ENCODE measurements around the gene ANO7. TPM values are rescaled to one million over a fixed set of nuclear protein-coding genes. Genes with fewer than 3 reads are reported as not detected.

ANO7 gene
- total and polyA plus RNA-seq, 5 donors from 2014 or later: 0.17 TPM; not detected in 4

DNA sequence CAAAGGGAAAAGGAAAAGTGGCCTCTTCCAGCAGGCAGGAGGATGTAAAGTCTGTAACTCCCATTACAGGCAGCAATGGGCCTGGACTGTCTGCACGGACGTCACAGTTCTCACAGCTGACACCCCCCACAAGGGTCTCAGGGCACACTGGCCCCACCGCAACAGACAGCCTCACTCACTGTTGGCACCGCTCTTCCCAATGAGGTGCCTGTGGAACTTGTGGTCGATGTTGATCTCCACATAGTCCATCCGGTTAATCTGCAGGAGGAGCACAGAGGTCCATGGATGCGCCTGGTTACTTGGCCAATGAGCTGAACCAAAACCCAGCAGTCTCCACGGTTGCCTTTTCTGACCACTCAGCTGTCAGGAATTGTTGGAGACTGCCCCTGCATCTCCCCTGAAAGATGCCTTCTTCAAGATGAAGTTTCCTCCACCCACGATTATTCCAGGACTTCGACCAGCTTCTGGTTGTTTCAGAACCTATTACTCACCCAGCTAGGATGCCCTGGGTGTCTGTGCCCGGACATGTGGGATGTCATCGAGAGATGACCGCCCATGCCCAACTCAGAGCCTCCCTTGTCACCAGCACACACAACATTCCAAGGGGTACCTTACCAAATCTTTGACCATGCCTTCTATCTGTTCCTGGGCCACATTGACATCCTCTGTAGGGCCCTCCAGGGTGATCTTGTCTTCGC lies 64.5 kb downstream of the ANO7 start:
- H3K4me3 ChIP-seq (ENCODE audit: low read depth, low read length): no peak overlapping the region
- no peak for DNase-seq
- H3K4me3 Mint-ChIP-seq: no peak overlapping the region
- no peaks in the 10 kb centered on the region for H3K9me3 ChIP-seq (ENCODE audit: control insufficient read depth in 2 of 2, low read length in 2 of 2)
- H3K9me3 Mint-ChIP-seq: peaks cover 0 to 2% (median 0%) of the 10 kb centered on the region in 7 donors
- H3K27me3 ChIP-seq (ENCODE audit: control insufficient read depth, insufficient read depth, low read length): no peaks in the 10 kb centered on the region
- no peaks in the 10 kb centered on the region for H3K4me1 ChIP-seq (ENCODE audit: control insufficient read depth, insufficient read depth, low read length, poor library complexity, severe bottlenecking)
- H3K27ac Mint-ChIP-seq: peak overlapping the region in 1 of 3 donors; percentile 52
- H3K27me3 Mint-ChIP-seq: no peaks in the 10 kb centered on the region
- ATAC-seq (ENCODE audit: low read depth in 2 of 2): no peak
- peaks cover 75% of the 10 kb centered on the region for H3K36me3 Mint-ChIP-seq
- peaks cover 0 to 2% (median 0%) of the 10 kb centered on the region in 4 donors for H3K4me1 Mint-ChIP-seq
- no peak overlapping the region for H3K27ac ChIP-seq (ENCODE audit: insufficient read depth, low read length, poor library complexity, severe bottlenecking)
- H3K36me3 ChIP-seq (ENCODE audit: control insufficient read depth, insufficient read depth, low read length): peaks cover 85% of the 10 kb centered on the region

- Mint-ChIP-seq H3K9me3 (no peaks in the 10 kb centered on the region), H3K4me3 (no peak overlapping the region), H3K36me3 (peaks cover 62% of the 10 kb centered on the region), H3K27ac (no peak overlapping the region), H3K27me3 (no peaks in the 10 kb centered on the region), H3K4me1 (peaks cover 0 to 4% (median 4%) of the 10 kb centered on the region in 4 donors)
- no peaks in the 10 kb centered on the region for H3K27me3 ChIP-seq (ENCODE audit: control insufficient read depth, insufficient read depth, low read length)
- ATAC-seq (ENCODE audit: low read depth in 2 of 2) (no peak), DNase-seq (no peak)
- H3K27ac ChIP-seq (ENCODE audit: insufficient read depth, low read length, poor library complexity, severe bottlenecking): no peak overlapping the region
- no peaks in the 10 kb centered on the region for H3K4me1 ChIP-seq (ENCODE audit: control insufficient read depth, insufficient read depth, low read length, poor library complexity, severe bottlenecking)
- H3K9me3 ChIP-seq (ENCODE audit: control insufficient read depth in 2 of 2, low read length in 2 of 2): no peaks in the 10 kb centered on the region
- no peak overlapping the region for H3K4me3 ChIP-seq (ENCODE audit: low read depth, low read length)
- peaks cover 77% of the 10 kb centered on the region for H3K36me3 ChIP-seq (ENCODE audit: control insufficient read depth, insufficient read depth, low read length)
Observed at GRCh38 chr2:241254904-241255351, 66.5 kb downstream of the ANO7 start.

DNA sequence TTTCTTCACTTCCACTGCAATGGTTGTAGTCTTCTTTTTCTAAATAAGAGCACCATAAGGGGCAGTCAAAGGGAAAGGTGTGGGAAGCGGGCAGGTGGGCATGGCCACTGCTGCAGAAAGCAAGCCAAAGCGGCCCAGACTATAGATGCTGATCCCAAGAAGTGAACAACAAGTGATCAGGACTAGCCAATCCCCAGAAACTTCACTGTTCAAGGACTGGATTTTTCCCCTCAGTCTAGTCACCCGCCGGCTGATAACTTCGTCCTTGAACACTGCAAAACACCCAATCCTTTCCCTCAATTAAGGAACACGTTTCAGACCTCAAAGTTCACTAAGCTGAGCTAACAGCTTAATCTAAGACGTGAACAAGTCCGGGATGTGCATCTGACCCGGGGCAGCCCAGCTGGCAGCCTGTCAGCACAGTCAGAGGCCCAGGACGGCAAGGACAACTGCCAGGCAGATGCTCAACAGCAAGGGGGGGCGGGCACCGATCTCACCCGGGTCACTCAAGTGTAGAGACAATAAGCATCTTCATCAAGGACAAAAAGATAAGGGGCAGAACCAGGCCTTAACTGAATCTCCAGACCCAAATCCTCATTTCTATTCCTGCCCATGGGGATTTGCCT lies 67.2 kb downstream of the ANO7 start:
- H3K9me3 ChIP-seq (ENCODE audit: control insufficient read depth in 2 of 2, low read length in 2 of 2): no peaks in the 10 kb centered on the region
- no peaks in the 10 kb centered on the region for H3K9me3 Mint-ChIP-seq
- no peaks in the 10 kb centered on the region for H3K27me3 ChIP-seq (ENCODE audit: control insufficient read depth, insufficient read depth, low read length)
- no peak overlapping the region for H3K27ac ChIP-seq (ENCODE audit: insufficient read depth, low read length, poor library complexity, severe bottlenecking)
- H3K4me3 Mint-ChIP-seq: no peak overlapping the region
- no peaks in the 10 kb centered on the region for H3K27me3 Mint-ChIP-seq
- no peaks in the 10 kb centered on the region for H3K4me1 ChIP-seq (ENCODE audit: control insufficient read depth, insufficient read depth, low read length, poor library complexity, severe bottlenecking)
- H3K36me3 Mint-ChIP-seq: peaks cover 62% of the 10 kb centered on the region
- H3K4me1 Mint-ChIP-seq: peaks cover 0 to 9% (median 5%) of the 10 kb centered on the region in 4 donors
- DNase-seq (no peak), ATAC-seq (ENCODE audit: low read depth in 2 of 2) (no peak)
- H3K27ac Mint-ChIP-seq: no peak overlapping the region
- H3K4me3 ChIP-seq (ENCODE audit: low read depth, low read length): no peak overlapping the region
- H3K36me3 ChIP-seq (ENCODE audit: control insufficient read depth, insufficient read depth, low read length): peaks cover 75% of the 10 kb centered on the region

DNA sequence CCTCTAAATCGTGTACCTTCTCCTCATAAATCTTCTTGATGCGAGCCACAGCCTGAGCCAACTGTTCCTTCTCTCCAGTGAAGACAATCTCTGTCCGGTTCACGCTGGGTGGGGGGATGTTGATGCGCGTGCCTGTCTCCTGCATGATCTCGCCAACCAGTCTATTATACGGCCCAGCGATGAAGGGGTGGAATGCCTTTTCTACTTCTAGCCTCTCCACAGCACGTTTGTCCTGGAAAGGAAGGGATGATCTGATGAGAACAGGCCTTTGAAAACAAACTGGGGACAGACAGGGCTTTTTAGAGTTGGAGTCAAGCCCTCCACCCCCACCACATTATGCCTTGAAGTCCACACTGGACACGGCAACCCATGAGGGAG lies 67.7 kb downstream of the ANO7 start:
- Histone ChIP-seq H3K36me3 (ENCODE audit: control insufficient read depth, insufficient read depth, low read length) (peaks cover 75% of the 10 kb centered on the region), H3K4me1 (ENCODE audit: control insufficient read depth, insufficient read depth, low read length, poor library complexity, severe bottlenecking) (no peaks in the 10 kb centered on the region), H3K27me3 (ENCODE audit: control insufficient read depth, insufficient read depth, low read length) (no peaks in the 10 kb centered on the region), H3K4me3 (ENCODE audit: low read depth, low read length) (no peak overlapping the region), H3K27ac (ENCODE audit: insufficient read depth, low read length, poor library complexity, severe bottlenecking) (no peak overlapping the region), H3K9me3 (ENCODE audit: control insufficient read depth in 2 of 2, low read length in 2 of 2) (no peaks in the 10 kb centered on the region)
- Mint-ChIP-seq H3K4me3 (no peak overlapping the region), H3K4me1 (peaks cover 0 to 9% (median 5%) of the 10 kb centered on the region in 4 donors), H3K36me3 (peaks cover 60% of the 10 kb centered on the region), H3K27me3 (no peaks in the 10 kb centered on the region), H3K27ac (no peak overlapping the region), H3K9me3 (no peaks in the 10 kb centered on the region)
- DNase-seq (no peak), ATAC-seq (ENCODE audit: low read depth in 2 of 2) (no peak)

GRCh38 chr2:241257419-241258032 lies 69.0 kb downstream of the ANO7 start:
- Mint-ChIP-seq H3K36me3 (peaks cover 60% of the 10 kb centered on the region), H3K4me3 (no peak overlapping the region), H3K27me3 (no peaks in the 10 kb centered on the region), H3K27ac (no peak overlapping the region), H3K9me3 (no peaks in the 10 kb centered on the region), H3K4me1 (peaks cover 0 to 9% (median 8%) of the 10 kb centered on the region in 4 donors)
- Histone ChIP-seq H3K27ac (ENCODE audit: insufficient read depth, low read length, poor library complexity, severe bottlenecking) (no peak overlapping the region), H3K9me3 (ENCODE audit: control insufficient read depth in 2 of 2, low read length in 2 of 2) (no peaks in the 10 kb centered on the region), H3K36me3 (ENCODE audit: control insufficient read depth, insufficient read depth, low read length) (peaks cover 79% of the 10 kb centered on the region), H3K4me3 (ENCODE audit: low read depth, low read length) (no peak overlapping the region), H3K4me1 (ENCODE audit: control insufficient read depth, insufficient read depth, low read length, poor library complexity, severe bottlenecking) (no peaks in the 10 kb centered on the region), H3K27me3 (ENCODE audit: control insufficient read depth, insufficient read depth, low read length) (no peaks in the 10 kb centered on the region)
- DNase-seq (no peak), ATAC-seq (ENCODE audit: low read depth in 2 of 2) (no peak)

DNA sequence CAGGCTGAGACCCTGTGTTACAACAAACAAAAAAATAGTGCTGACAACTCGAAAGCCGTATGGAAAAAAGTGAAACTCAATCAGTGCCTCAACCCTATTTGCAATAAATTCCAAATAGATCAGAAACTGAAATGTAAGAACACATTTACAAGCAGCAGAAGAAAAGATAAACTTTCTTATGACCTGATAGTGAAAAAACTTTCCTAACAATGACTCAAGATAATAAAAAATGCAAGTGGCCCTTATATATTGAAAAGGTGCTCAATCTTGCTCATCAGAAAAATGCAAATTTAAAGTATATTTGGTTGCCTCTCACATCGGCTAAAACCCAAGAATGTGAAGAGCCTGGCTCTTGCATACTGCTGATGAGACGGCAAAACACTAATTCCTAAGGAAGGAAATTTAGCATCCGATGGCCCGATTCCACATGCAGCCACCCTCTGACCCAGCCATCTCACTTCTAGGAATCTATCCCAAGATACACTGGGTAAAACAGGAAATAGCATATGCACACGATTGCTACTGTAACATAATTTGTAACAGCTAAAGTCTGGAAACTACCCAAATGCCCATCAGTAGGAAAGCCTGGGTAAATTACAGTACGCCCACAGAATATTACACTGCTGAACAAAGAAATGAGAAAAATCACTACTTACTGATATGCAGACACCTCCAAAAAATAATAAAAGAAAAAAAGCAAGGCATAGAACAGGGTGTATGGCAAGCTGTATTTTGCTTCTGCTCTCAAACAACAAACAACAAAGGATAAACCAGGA lies 70.2 kb downstream of the ANO7 start:
- Mint-ChIP-seq H3K27ac (peak overlapping the region in 2 of 3 donors; percentile 1 to 72), H3K4me3 (no peak overlapping the region), H3K36me3 (peaks cover 62% of the 10 kb centered on the region), H3K4me1 (peaks cover 6 to 9% (median 8%) of the 10 kb centered on the region in 4 donors), H3K27me3 (no peaks in the 10 kb centered on the region), H3K9me3 (no peaks in the 10 kb centered on the region)
- Histone ChIP-seq H3K4me1 (ENCODE audit: control insufficient read depth, insufficient read depth, low read length, poor library complexity, severe bottlenecking) (no peaks in the 10 kb centered on the region), H3K9me3 (ENCODE audit: control insufficient read depth in 2 of 2, low read length in 2 of 2) (no peaks in the 10 kb centered on the region), H3K27ac (ENCODE audit: insufficient read depth, low read length, poor library complexity, severe bottlenecking) (no peak overlapping the region), H3K27me3 (ENCODE audit: control insufficient read depth, insufficient read depth, low read length) (no peaks in the 10 kb centered on the region), H3K36me3 (ENCODE audit: control insufficient read depth, insufficient read depth, low read length) (peaks cover 79% of the 10 kb centered on the region), H3K4me3 (ENCODE audit: low read depth, low read length) (no peak overlapping the region)
- ATAC-seq (ENCODE audit: low read depth in 2 of 2): no peak
- no peak for DNase-seq

DNA sequence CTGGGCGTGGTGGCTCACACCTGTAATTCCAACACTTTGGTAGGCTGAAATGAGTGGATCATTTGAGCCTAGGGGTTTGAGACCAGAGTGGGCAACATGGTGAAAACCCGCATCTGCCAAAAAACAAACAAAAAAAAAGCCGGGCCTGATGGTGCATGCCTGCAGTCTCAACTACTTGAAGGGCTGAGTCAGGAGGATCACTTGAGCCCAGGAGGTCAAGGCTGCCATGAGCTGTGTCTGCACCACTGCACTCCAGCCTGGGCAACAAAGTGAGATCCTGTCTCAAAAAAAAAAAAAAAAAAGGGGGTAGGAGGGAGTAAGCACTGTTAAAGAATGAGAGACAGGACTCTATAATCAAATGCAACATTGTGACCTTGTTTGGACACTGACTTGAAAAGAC lies 72.4 kb downstream of the ANO7 start:
- no peaks in the 10 kb centered on the region for H3K9me3 ChIP-seq (ENCODE audit: control insufficient read depth in 2 of 2, low read length in 2 of 2)
- no peaks in the 10 kb centered on the region for H3K9me3 Mint-ChIP-seq
- H3K36me3 Mint-ChIP-seq: peaks cover 53% of the 10 kb centered on the region
- H3K4me3 ChIP-seq (ENCODE audit: low read depth, low read length): no peak overlapping the region
- ATAC-seq (ENCODE audit: low read depth in 2 of 2) (no peak), DNase-seq (no peak)
- H3K27me3 ChIP-seq (ENCODE audit: control insufficient read depth, insufficient read depth, low read length): no peaks in the 10 kb centered on the region
- peaks cover 6 to 9% (median 8%) of the 10 kb centered on the region in 4 donors for H3K4me1 Mint-ChIP-seq
- H3K27ac ChIP-seq (ENCODE audit: insufficient read depth, low read length, poor library complexity, severe bottlenecking): no peak overlapping the region
- no peaks in the 10 kb centered on the region for H3K4me1 ChIP-seq (ENCODE audit: control insufficient read depth, insufficient read depth, low read length, poor library complexity, severe bottlenecking)
- no peak overlapping the region for H3K4me3 Mint-ChIP-seq
- H3K27ac Mint-ChIP-seq: peak overlapping the region in 1 of 3 donors; percentile 10
- H3K27me3 Mint-ChIP-seq: no peaks in the 10 kb centered on the region
- peaks cover 67% of the 10 kb centered on the region for H3K36me3 ChIP-seq (ENCODE audit: control insufficient read depth, insufficient read depth, low read length)

Measured in CD4-positive, CD25-positive, alpha-beta regulatory T cell (primary cell).